AG08396 (cell line): ENCODE data around the gene SNAPC5.
"Not testable (repeated sequence)": the region's sequence is repeated elsewhere in the genome, so short reads cannot be mapped to it uniquely, and the experiment has no call there.

Source experiments
- DNase-seq: peaks from one replicate; pipeline ENCODE4 v3.0.0; 2012; ENCODE audit warnings: low spot score, mixed read lengths

SNAPC5 gene

GRCh38 chr15:66491846-66492245 lies 5.7 kb downstream of the SNAPC5 start:
- DNase-seq, result no peak

- no peak for DNase-seq
Measured at GRCh38 chr15:66489179-66489791, 8.3 kb downstream of the SNAPC5 start.

- no peak for DNase-seq
Measured at GRCh38 chr15:66488525-66488924, 9.0 kb downstream of the SNAPC5 start.

- no peak for DNase-seq
Measured at GRCh38 chr15:66486887-66487286, 10.7 kb downstream of the SNAPC5 start.

GRCh38 chr15:66484539-66485112 lies 12.9 kb downstream of the SNAPC5 start:
- no peak for DNase-seq

- no peak for DNase-seq
Measured at GRCh38 chr15:66483131-66483566, 14.4 kb downstream of the SNAPC5 start.

- DNase-seq, result no peak
Measured at GRCh38 chr15:66482539-66482938, 15.0 kb downstream of the SNAPC5 start.

GRCh38 chr15:66481107-66481856 lies 16.3 kb downstream of the SNAPC5 start:
- no peak for DNase-seq

GRCh38 chr15:66480267-66480666 lies 17.3 kb downstream of the SNAPC5 start:
- no peak for DNase-seq

- DNase-seq, result no peak
Measured at GRCh38 chr15:66477011-66477410, 20.6 kb downstream of the SNAPC5 start.

GRCh38 chr15:66476535-66476934 lies 21.0 kb downstream of the SNAPC5 start:
- no peak for DNase-seq

- DNase-seq, result no peak
Measured at GRCh38 chr15:66474963-66475362, 22.6 kb downstream of the SNAPC5 start.

GRCh38 chr15:66474135-66474534 lies 23.4 kb downstream of the SNAPC5 start:
- DNase-seq, result no peak

- peak; percentile 35 for DNase-seq
Measured at GRCh38 chr15:66472176-66472999, 25.2 kb downstream of the SNAPC5 start.

- not testable (repeated sequence) for DNase-seq
Measured at GRCh38 chr15:66470825-66471224, 26.7 kb downstream of the SNAPC5 start.

GRCh38 chr15:66467162-66468040 lies 30.2 kb downstream of the SNAPC5 start:
- DNase-seq, result not testable (repeated sequence)

GRCh38 chr15:66465294-66465693 lies 32.3 kb downstream of the SNAPC5 start:
- DNase-seq, result not testable (repeated sequence)

- no peak for DNase-seq
Measured at GRCh38 chr15:66462627-66463026, 34.9 kb downstream of the SNAPC5 start.

GRCh38 chr15:66461917-66462316 lies 35.6 kb downstream of the SNAPC5 start:
- DNase-seq, result no peak

GRCh38 chr15:66461294-66461693 lies 36.3 kb downstream of the SNAPC5 start:
- DNase-seq, result not testable (repeated sequence)
